Vagina (tissue), 2 donors: Measurements from ENCODE around the gene CPN2.

Experiments used
- POLR2A ChIP-seq, 2 donors: fragments of 450-650 bp; IDR thresholded peaks; one replicate each; pipeline ENCODE4 v1.6.1; 2017; ENCODE audit warnings: antibody characterized with exemption in 2 of 2, mild to moderate bottlenecking in 2 of 2, moderate library complexity in 2 of 2
- POLR2AphosphoS5 ChIP-seq, 2 donors: sonication (generic); formaldehyde crosslinking; IDR thresholded peaks; one replicate each; pipeline ENCODE4 v1.9.0; 2017; ENCODE audit warnings: antibody characterized with exemption in 2 of 2, mild to moderate bottlenecking in 2 of 2, low read depth in 1 of 2; ENCODE audit not compliant: insufficient read depth in 1 of 2
- TF ChIP-seq, protein P1 (sequence below), 3 experiments: fragments of 450-650 bp in 2 of 3; fragments of 200-600 bp in 1 of 3; sonication (generic) in 1 of 3; IDR thresholded peaks; one replicate each; pipeline ENCODE4 v1.5.1; 2017 to 2019; ENCODE audit warnings: antibody characterized with exemption in 3 of 3, mild to moderate bottlenecking in 2 of 3, moderate library complexity in 2 of 3

DNA sequence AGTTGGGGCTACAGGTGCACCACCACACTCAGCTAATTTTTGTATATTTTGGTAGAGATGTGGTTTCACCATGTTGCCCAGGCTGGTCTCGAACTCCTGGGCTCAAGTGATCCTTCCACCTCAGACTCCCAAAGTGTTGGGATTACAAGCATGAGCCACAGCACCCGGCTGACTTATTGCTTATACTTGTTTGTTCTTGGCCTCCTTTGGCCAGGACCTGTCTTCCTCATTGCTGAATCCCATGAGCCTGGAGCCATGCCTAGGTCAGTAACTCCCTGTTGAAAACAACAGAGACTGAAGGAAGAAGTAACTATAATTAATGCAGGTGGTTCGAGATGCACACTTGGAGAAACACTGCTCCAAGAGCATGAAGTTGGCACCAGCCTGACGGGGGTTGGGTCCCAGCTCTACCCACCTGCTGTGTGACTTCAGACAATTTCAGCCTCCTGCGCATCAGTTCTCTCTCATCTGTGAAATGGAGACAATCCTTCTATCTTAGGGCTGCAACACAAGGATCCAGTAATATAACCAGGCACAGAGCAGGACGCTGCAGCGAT is 38.9 kb downstream of the CPN2 start:
- TF ChIP-seq, protein P1, sequence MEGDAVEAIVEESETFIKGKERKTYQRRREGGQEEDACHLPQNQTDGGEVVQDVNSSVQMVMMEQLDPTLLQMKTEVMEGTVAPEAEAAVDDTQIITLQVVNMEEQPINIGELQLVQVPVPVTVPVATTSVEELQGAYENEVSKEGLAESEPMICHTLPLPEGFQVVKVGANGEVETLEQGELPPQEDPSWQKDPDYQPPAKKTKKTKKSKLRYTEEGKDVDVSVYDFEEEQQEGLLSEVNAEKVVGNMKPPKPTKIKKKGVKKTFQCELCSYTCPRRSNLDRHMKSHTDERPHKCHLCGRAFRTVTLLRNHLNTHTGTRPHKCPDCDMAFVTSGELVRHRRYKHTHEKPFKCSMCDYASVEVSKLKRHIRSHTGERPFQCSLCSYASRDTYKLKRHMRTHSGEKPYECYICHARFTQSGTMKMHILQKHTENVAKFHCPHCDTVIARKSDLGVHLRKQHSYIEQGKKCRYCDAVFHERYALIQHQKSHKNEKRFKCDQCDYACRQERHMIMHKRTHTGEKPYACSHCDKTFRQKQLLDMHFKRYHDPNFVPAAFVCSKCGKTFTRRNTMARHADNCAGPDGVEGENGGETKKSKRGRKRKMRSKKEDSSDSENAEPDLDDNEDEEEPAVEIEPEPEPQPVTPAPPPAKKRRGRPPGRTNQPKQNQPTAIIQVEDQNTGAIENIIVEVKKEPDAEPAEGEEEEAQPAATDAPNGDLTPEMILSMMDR (IDR thresholded peaks at IDR 0.05), result no peak
- TF ChIP-seq POLR2AphosphoS5 (IDR thresholded peaks at IDR 0.05; ENCODE audit: insufficient read depth in 1 of 2, low read depth in 1 of 2) (no peak), POLR2A (IDR thresholded peaks at IDR 0.05) (no peak)
